HG02763 (cell line): Measurements from ENCODE around the gene MDFIC2.

Source experiments
- ATAC-seq: cut with Tn5 transposase; IDR thresholded peaks from one replicate; pipeline ENCODE4 v1.9.1; 2021; ENCODE audit warnings: mild to moderate bottlenecking, moderate library complexity; ENCODE audit not compliant: unreplicated experiment

MDFIC2 gene

DNA sequence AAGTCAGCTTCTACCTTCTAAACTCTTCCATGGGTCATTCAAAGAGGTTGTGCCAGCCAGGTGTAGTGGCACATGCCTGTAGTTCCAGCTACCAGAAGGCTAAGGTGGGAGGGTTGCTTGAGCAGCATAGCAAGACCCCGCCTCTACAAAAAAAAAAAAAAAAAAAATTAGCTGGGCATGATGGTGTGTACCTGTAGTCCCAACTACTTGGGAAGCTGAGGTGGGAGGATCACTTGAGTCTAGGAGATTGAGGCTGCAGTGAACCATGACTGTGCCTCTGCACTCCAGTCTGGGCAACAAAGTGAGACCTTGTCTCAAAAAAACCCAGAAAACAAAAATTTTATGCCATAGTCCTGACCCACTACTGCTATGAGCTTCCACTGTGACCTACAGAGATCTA is 126.8 kb downstream of the MDFIC2 start:
- no peak for ATAC-seq

DNA sequence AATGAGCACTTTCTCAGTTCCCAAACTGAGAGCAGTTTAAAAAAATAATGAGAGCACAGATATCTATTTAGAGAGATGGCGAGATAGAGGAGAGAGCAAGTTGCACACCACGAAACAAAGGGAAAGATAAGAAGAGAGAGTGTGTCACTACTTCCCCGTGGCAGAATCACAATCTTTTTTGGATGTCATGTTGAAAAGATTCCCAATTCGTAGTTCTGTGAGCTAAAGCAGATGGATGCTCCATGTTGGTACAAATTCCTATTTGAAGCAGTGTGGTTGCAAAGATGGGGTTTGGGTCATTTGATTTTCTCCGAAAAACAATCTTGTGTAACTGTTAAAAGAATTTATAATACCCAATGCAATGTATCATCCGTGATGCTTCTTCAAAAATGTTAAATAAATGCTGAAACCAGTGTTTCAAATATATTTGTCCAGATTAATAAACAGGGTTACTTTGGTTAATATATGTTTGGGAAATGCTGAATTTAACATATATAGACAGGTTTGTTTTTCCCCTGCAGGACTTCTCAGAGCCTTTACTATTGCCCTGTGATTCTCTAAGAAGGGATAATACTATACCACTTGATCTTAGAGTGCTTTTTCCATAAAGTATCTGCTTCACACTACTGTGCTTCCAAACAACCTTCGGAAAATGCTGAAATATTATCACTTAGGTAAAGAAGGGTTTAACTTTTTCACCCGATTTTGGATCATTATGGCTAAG is 128.5 kb downstream of the MDFIC2 start:
- ATAC-seq, result no peak

DNA sequence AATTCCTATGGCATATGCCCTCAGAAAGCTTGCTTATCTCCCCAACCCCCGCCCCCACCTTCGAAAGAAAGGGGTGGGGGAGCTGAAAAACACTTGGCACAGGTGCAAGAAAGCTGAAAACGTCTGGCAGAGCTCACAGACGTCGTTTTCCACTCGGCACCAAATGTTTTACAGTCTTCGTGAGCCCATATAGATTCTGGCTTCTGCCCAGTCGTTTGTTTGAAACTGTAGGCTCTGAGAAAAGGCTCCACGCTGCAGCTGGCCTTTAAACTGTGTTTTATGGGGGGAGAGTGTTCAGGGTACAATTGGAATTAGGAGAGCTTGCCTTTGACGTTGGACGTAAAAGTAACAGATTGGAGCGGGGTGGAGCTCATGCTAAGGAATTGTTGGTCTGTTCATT is 130.3 kb downstream of the MDFIC2 start:
- ATAC-seq, result no peak

DNA sequence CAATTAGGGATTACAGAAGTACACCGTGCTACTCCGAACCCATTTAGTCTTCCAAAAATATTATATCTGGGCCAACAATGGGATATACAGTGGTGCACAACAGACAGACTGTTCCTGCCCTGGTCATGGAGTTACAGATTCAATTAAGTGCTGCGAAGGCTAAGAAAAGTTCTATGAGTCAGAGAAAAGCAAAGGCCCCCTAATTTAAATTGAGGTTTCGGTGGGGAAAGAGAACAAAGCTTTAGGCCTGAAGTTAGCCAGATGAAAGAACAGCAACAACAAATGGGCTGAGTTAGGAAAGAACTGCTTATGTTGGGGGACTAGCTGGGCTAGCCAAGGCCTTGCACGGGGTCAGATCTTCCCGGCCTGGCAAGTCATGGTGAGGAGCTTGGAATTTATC is 131.8 kb downstream of the MDFIC2 start:
- peak; percentile 39 for ATAC-seq

DNA sequence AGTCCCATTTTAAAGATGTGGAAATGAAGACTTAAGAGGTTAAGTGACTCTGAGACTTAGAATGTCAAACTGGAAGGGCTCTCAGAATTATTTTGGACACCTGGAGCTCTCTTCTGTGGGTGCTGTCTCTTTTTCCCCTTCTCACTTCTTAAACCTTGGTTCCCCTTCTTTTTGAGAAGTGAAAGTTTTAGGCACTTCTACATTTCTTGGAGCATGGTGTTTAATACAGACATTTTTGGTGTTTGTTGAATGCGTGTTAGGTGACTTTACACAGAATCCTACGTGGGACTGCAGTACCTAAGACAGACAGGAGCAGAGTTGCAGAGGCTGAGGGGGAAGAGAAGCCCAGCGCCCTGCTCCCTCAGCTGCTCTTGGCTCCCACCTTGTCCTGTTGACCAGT is 133.3 kb downstream of the MDFIC2 start:
- ATAC-seq, result no peak

DNA sequence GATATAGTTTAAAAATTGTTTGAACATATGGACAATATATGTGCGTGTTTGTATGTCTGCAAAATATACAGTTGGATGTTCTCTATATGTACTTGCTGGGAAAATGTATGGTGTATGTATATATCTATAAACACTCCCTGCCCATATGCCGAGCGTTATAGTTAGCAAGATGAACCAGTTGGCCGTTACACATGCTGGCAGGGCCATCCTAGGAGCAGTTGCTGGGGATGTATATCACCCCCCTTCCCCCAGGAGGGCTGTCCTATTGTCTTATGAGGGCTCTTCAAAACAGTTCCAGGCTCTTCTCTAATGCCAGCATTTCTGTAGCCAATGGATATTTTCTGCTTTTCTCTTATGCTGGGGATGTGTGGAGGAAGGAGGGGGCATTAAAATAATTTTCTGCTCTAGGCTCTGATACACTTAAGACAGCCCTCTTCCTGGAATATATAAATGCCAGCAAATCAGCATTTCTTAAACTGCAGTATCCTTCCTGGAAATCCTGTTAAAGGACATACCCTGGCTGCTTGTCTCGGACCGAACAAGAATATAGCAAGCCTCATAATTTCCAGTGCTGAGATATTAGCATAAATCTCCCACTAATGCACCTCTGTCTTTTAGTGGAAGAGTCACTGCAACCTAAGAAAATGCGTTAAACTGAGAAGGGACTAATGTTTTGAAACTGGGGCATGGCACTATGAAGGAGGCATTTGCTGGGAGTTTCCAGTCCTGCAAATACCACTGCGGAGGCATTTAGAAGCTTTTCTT is 134.4 kb downstream of the MDFIC2 start:
- no peak for ATAC-seq

DNA sequence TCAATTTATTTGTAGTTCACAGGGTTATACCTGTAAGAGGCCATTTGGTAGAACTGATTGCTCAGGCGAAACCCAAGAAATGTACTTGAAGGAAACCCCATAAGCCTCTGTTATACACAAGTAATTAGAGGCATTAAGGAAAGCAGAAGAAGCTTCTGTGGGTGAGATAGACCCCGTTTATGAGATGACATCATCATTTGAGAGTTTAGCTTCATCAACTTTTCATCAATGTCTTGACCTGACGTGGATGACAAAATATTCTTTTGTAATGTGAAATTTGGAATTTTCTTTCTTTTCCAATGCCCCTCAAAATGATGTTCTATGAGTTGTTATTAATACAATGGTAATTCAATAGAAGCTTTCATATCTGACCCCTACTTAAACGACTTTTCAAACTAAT is 136.2 kb downstream of the MDFIC2 start:
- no peak for ATAC-seq

- no peak for ATAC-seq
Observed at GRCh38 chr3:70156808-70157207, 155.6 kb downstream of the MDFIC2 start.

GRCh38 chr3:70150599-70150998 is 161.8 kb downstream of the MDFIC2 start:
- ATAC-seq, result no peak

DNA sequence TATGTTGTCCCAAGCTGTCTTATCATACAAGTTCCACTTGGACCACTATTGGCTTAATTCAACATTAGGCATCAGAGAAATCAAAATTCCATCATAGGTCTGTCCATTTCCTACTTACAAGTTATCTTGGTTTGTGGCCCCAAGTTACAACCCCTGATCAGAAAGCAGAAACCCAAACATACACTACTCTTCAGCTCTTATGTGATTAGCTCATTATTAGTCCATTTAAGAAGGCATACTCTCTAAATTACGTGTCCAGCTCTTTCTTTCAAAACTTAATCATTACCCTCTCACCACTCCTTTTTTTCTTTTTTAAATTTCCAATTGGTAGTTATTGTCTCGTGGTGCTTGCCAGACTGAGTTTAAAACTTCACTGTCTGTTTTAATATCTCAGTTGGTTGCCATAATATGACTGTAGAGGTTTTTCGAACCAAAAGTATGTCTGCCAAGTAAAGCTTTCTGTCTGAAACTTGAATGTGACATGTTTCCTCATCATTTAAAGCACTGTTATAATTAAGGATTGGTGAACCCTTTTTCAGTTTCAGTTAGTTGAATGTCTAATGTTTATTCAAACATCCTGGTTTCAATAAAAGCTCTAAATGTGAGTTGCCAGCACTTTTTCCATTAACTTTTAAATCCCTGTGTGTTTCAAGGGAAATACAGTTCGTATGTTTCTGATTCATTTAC is 162.6 kb downstream of the MDFIC2 start:
- no peak for ATAC-seq
